GM12875 (cell line): ENCODE results near the gene C17orf114.

Experiments
- H3K4me3 ChIP-seq: one replicate; pipeline ENCODE4 v1.5.1; 2011; ENCODE audit warnings: low read depth, low read length, control low read depth
- TF ChIP-seq, protein P1 (sequence below): IDR thresholded peaks from 2 replicates; pipeline ENCODE4 v1.5.1; 2011; ENCODE audit warnings: low read depth, mild to moderate bottlenecking, control low read depth, inconsistent platforms, low read length, moderate library complexity, borderline replicate concordance; ENCODE audit not compliant: insufficient read depth

Gene C17orf114

GRCh38 chr17:4766201-4766600 is 35.9 kb downstream of the C17orf114 start:
- H3K4me3 ChIP-seq: no peak overlapping the region
- TF ChIP-seq, protein P1, sequence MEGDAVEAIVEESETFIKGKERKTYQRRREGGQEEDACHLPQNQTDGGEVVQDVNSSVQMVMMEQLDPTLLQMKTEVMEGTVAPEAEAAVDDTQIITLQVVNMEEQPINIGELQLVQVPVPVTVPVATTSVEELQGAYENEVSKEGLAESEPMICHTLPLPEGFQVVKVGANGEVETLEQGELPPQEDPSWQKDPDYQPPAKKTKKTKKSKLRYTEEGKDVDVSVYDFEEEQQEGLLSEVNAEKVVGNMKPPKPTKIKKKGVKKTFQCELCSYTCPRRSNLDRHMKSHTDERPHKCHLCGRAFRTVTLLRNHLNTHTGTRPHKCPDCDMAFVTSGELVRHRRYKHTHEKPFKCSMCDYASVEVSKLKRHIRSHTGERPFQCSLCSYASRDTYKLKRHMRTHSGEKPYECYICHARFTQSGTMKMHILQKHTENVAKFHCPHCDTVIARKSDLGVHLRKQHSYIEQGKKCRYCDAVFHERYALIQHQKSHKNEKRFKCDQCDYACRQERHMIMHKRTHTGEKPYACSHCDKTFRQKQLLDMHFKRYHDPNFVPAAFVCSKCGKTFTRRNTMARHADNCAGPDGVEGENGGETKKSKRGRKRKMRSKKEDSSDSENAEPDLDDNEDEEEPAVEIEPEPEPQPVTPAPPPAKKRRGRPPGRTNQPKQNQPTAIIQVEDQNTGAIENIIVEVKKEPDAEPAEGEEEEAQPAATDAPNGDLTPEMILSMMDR: no peak

- no peak overlapping the region for H3K4me3 ChIP-seq
- TF ChIP-seq, protein P1: no peak
Observed at GRCh38 chr17:4764595-4764994, 37.5 kb downstream of the C17orf114 start.

DNA sequence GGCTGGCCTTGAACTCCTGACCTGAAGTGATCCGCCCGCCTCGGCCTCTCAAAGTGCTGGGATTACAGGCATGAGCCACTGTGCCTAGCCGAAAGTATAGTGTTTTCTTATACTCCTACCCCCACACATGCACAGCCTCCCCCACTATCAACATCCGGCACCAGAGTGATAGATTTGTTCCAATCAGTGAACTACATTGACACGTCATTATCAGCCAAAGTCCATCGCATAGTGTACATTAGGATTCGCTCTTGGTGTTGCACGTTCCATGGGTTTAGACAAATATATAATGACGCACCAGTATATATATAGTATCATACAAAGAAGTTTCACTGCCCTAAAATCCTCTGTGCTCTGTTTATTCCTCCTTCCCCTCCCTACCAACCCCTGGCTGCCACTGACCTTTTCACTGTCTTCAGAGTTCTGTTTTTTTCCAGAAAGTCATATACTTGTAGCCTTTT is 42.3 kb downstream of the C17orf114 start:
- no peak overlapping the region for H3K4me3 ChIP-seq
- TF ChIP-seq, protein P1: no peak

GRCh38 chr17:4753392-4753791 is 48.7 kb downstream of the C17orf114 start:
- TF ChIP-seq, protein P1: no peak
- no peak overlapping the region for H3K4me3 ChIP-seq

- TF ChIP-seq, protein P1: no peak
Observed at GRCh38 chr17:4751932-4752331, 50.2 kb downstream of the C17orf114 start.

More at GRCh38 chr17:4751932-4752331, 50.2 kb downstream of the C17orf114 start:
- no peak overlapping the region for H3K4me3 ChIP-seq
